Ramos (cell line): ENCODE measurements around the gene CRYBG3.

ENCODE experiments used
- in situ Hi-C: fragments of 300-500 bp; cut with MboI; formaldehyde crosslinking; loops from one replicate; pipeline ENCODE4 v1.14.3; 2022; ENCODE audit warnings: low sequenced_read_pairs; ENCODE audit not compliant: unreplicated experiment

Gene CRYBG3

GRCh38 chr3:97968376-97968775 is 146.6 kb downstream of the CRYBG3 start:
- in situ Hi-C loops = no loop called here

GRCh38 chr3:97969541-97969940 is 147.7 kb downstream of the CRYBG3 start:
- in situ Hi-C loops = no loop called here

GRCh38 chr3:97970156-97970555 is 148.3 kb downstream of the CRYBG3 start:
- in situ Hi-C loops = no loop called here

- in situ Hi-C loops = no loop called here
These were observed 149.3 kb downstream of the CRYBG3 start for GRCh38 chr3:97970956-97971620.

- in situ Hi-C loops = no loop called here
These were observed 150.1 kb downstream of the CRYBG3 start, which contains the start of gene RIOX2 for GRCh38 chr3:97971679-97972567. RIOX2 (minus strand) TSS chr3:97972431; CDS start chr3:97967593, 4,838 bp downstream.

GRCh38 chr3:97972976-97973375 is 151.2 kb downstream of the CRYBG3 start:
- in situ Hi-C loops = no loop called here

- in situ Hi-C loops = no loop called here
These were observed 153.2 kb downstream of the CRYBG3 start for GRCh38 chr3:97974996-97975395.

GRCh38 chr3:97975466-97975865 is 153.7 kb downstream of the CRYBG3 start:
- in situ Hi-C loops = no loop called here

GRCh38 chr3:97979610-97980009 is 157.8 kb downstream of the CRYBG3 start:
- in situ Hi-C loops = no loop called here

- in situ Hi-C loops = no loop called here
These were observed 160.1 kb downstream of the CRYBG3 start for GRCh38 chr3:97981886-97982285.

- in situ Hi-C loops = no loop called here
These were observed 162.2 kb downstream of the CRYBG3 start for GRCh38 chr3:97983933-97984491.

GRCh38 chr3:97987306-97987705 is 165.5 kb downstream of the CRYBG3 start:
- in situ Hi-C loops = no loop called here

GRCh38 chr3:97988784-97989568 is 167.2 kb downstream of the CRYBG3 start:
- in situ Hi-C loops = no loop called here

- in situ Hi-C loops = no loop called here
These were observed 168.9 kb downstream of the CRYBG3 start for GRCh38 chr3:97990624-97991292.

GRCh38 chr3:97991293-97991682 is 169.5 kb downstream of the CRYBG3 start:
- in situ Hi-C loops = no loop called here

GRCh38 chr3:97992547-97993173 is 170.8 kb downstream of the CRYBG3 start:
- in situ Hi-C loops = no loop called here

- in situ Hi-C loops = no loop called here
These were observed 171.7 kb downstream of the CRYBG3 start for GRCh38 chr3:97993526-97993925.

- in situ Hi-C loops = no loop called here
These were observed 172.6 kb downstream of the CRYBG3 start for GRCh38 chr3:97994328-97994945.
